ENCODE results near the gene KIF5A. TPM values are rescaled to one million over a fixed set of nuclear protein-coding genes. Genes with fewer than 3 reads are reported as not detected.
A peak's percentile ranks its signal among the peaks of the same experiment; 100 is the strongest.

Gene KIF5A
- total and polyA plus RNA-seq, 2 of the 13 experiments (the other 11 are each of a cell fraction or from before 2014, with no cell fraction given), result 1.6 to 11.9 TPM

- TF ChIP-seq ZNF33B (CRISPR knock-in tag; IDR thresholded peaks at IDR 0.05) (peak; percentile 48; the same call in 1 of the 2 replicates), ZNF451 (CRISPR knock-in tag; IDR thresholded peaks at IDR 0.05) (0 out of 2 replicates have a peak, but pooled peaks have one; percentile 33), U2AF1 (optimal IDR thresholded peaks at IDR 0.05; ENCODE audit: low read depth, low read length) (peak; percentile 8), CSRNP1 (CRISPR knock-in tag; IDR thresholded peaks at IDR 0.05) (no peak), ZNF225 (CRISPR knock-in tag; IDR thresholded peaks at IDR 0.05) (0 out of 2 replicates have a peak, but pooled peaks have one; percentile 48), HIC2 (CRISPR knock-in tag; IDR thresholded peaks at IDR 0.05; ENCODE audit: low read depth) (no peak), KDM5A (IDR thresholded peaks at IDR 0.05; ENCODE audit: borderline replicate concordance, low read length) (peak; percentile 59), ZNF350 (CRISPR knock-in tag; IDR thresholded peaks at IDR 0.05; ENCODE audit: borderline replicate concordance, low read depth) (peak; percentile 18; the same call in 1 of the 2 replicates), ZC3H4 (CRISPR knock-in tag; IDR thresholded peaks at IDR 0.05; ENCODE audit: borderline replicate concordance) (peak; percentile 70; the same call in 1 of the 2 replicates), ZMYM4 (CRISPR knock-in tag; IDR thresholded peaks at IDR 0.05) (0 out of 2 replicates have a peak, but pooled peaks have one; percentile 19), ZNF670 (CRISPR knock-in tag; IDR thresholded peaks at IDR 0.05; ENCODE audit: borderline replicate concordance) (0 out of 2 replicates have a peak, but pooled peaks have one; percentile 29), MTF2 (CRISPR knock-in tag; IDR thresholded peaks at IDR 0.05; ENCODE audit: borderline replicate concordance) (0 out of 2 replicates have a peak, but pooled peaks have one; percentile 48), TARDBP (CRISPR knock-in tag; IDR thresholded peaks at IDR 0.05) (peak; percentile 46), ATF5 (CRISPR knock-in tag; IDR thresholded peaks at IDR 0.05; ENCODE audit: low read depth) (no peak), REST (IDR thresholded peaks at IDR 0.05; ENCODE audit: borderline replicate concordance in 1 of 2, low read depth in 1 of 2, low read length in 2 of 2) (no peak), PRDM15 (CRISPR knock-in tag; IDR thresholded peaks at IDR 0.05) (no peak)
These were observed 30.1 kb upstream of the KIF5A start (continued) for GRCh38 chr12:57519796-57520052.
